Neural cell (in vitro differentiated cells): ENCODE results near the gene CSGALNACT2. TPM values are rescaled to one million over a fixed set of nuclear protein-coding genes. Genes with fewer than 3 reads are reported as not detected.

Experiments
- H2AFZ ChIP-seq: fragments of 200-600, 300-800 bp; sonication (generic), shearing (Covaris generic); 2 replicates; pipeline ENCODE4 v1.6.0; 2014; ENCODE audit warnings: low read depth, mild to moderate bottlenecking, antibody characterized with exemption, low read length, moderate library complexity
- H3F3A ChIP-seq: fragments of 200-600 bp; shearing (Covaris generic); 2 replicates; pipeline ENCODE4 v1.6.1; 2016; ENCODE audit warnings: mild to moderate bottlenecking, moderate library complexity, mixed read lengths, antibody characterized with exemption, low read length; ENCODE audit not compliant: insufficient read depth, poor library complexity, severe bottlenecking
- H3K27ac ChIP-seq: fragments of 200-600, 300-800 bp; sonication (generic), shearing (Covaris generic); 2 replicates; pipeline ENCODE4 v1.5.1; 2014; ENCODE audit warnings: mild to moderate bottlenecking, low read length, moderate library complexity
- H3K27me3 ChIP-seq: fragments of 300-800, 200-600 bp; sonication (generic), shearing (Covaris generic); 2 replicates; pipeline ENCODE4 v1.6.0; 2014; ENCODE audit warnings: mild to moderate bottlenecking, low read depth, low read length, moderate library complexity; ENCODE audit not compliant: insufficient read depth
- H3K36me3 ChIP-seq: fragments of 300-800, 200-600 bp; sonication (generic), shearing (Covaris generic); 2 replicates; pipeline ENCODE4 v1.5.1; 2014; ENCODE audit warnings: mild to moderate bottlenecking, antibody characterized with exemption, low read length, moderate library complexity; ENCODE audit not compliant: insufficient read depth
- H3K4me2 ChIP-seq: fragments of 300-800, 200-600 bp; sonication (generic), shearing (Covaris generic); 2 replicates; pipeline ENCODE4 v1.6.0; 2014; ENCODE audit warnings: mild to moderate bottlenecking, low read length
- H3K4me3 ChIP-seq: fragments of 300-800, 200-600 bp; sonication (generic), shearing (Covaris generic); 2 replicates; pipeline ENCODE4 v1.5.1; 2014; ENCODE audit warnings: mild to moderate bottlenecking, low read length, moderate library complexity
- H3K79me2 ChIP-seq: fragments of 200-600 bp; shearing (Covaris generic); replicated peaks from 2 replicates; pipeline ENCODE4 v1.6.0; 2014; ENCODE audit warnings: mild to moderate bottlenecking, low read length, moderate library complexity; ENCODE audit not compliant: insufficient read depth
- H3K9ac ChIP-seq: fragments of 300-800, 200-600 bp; sonication (generic), shearing (Covaris generic); 2 replicates; pipeline ENCODE4 v1.6.1; 2016; ENCODE audit warnings: mild to moderate bottlenecking, low read length, mixed read lengths
- H3K9me2 ChIP-seq: fragments of 200-600 bp; shearing (Covaris generic); 2 replicates; pipeline ENCODE4 v1.6.1; 2016; ENCODE audit warnings: mild to moderate bottlenecking, low read length, mixed read lengths; ENCODE audit not compliant: insufficient read depth
- H3K9me3 ChIP-seq: fragments of 200-600, 300-800 bp; sonication (generic), shearing (Covaris generic); 2 replicates; pipeline ENCODE4 v1.6.1; 2016; ENCODE audit warnings: mild to moderate bottlenecking, mixed run types, low read length, moderate library complexity, mixed read lengths
- H4K20me1 ChIP-seq: fragments of 200-600 bp; shearing (Covaris generic); 2 replicates; pipeline ENCODE4 v1.6.1; 2016; ENCODE audit warnings: mild to moderate bottlenecking, mixed run types; ENCODE audit not compliant: insufficient read depth
- EP300 ChIP-seq: fragments of 450-650 bp; conservative IDR thresholded peaks from 2 replicates; pipeline ENCODE4 v1.6.1; 2014; ENCODE audit warnings: antibody characterized with exemption, mild to moderate bottlenecking, moderate library complexity; ENCODE audit not compliant: poor library complexity, severe bottlenecking
- EZH2 ChIP-seq: fragments of 200-600, 300-800 bp; shearing (Covaris generic), sonication (generic); IDR thresholded peaks from 2 replicates; pipeline ENCODE4 v1.6.1; 2014; ENCODE audit warnings: antibody characterized with exemption, low read length, borderline replicate concordance, mild to moderate bottlenecking; ENCODE audit not compliant: insufficient read depth, poor library complexity, severe bottlenecking
- MXI1 ChIP-seq: fragments of 450-650 bp; conservative IDR thresholded peaks from 2 replicates; pipeline ENCODE4 v1.6.1; 2014; ENCODE audit warnings: antibody characterized with exemption, mild to moderate bottlenecking; ENCODE audit not compliant: poor library complexity, severe bottlenecking
- POLR2AphosphoS5 ChIP-seq: IDR thresholded peaks from 2 replicates; pipeline ENCODE4 v1.6.1; 2012
- RAD21 ChIP-seq: fragments of 450-650 bp; conservative IDR thresholded peaks from 2 replicates; pipeline ENCODE4 v1.6.1; 2014; ENCODE audit warnings: antibody characterized with exemption, mild to moderate bottlenecking, moderate library complexity
- SMC3 ChIP-seq: fragments of 450-650 bp; conservative IDR thresholded peaks from 2 replicates; pipeline ENCODE4 v1.6.1; 2014; ENCODE audit warnings: antibody characterized with exemption, mild to moderate bottlenecking, moderate library complexity; ENCODE audit not compliant: poor library complexity
- TAF1 ChIP-seq: IDR thresholded peaks from 2 replicates; pipeline ENCODE4 v1.6.1; 2012; ENCODE audit warnings: low read depth
- polyA plus RNA-seq: library from polyadenylated mRNA; depleted of rRNA; stranded (reverse); fragments of >200 nt; gene quantifications from 2 replicates; pipeline ENCODE4 v1.2.3, GENCODE V29; 2014
- TF ChIP-seq, protein P1 (sequence below): fragments of 450-650 bp; IDR thresholded peaks from 2 replicates; pipeline ENCODE4 v1.5.1; 2014; ENCODE audit warnings: antibody characterized with exemption, mild to moderate bottlenecking, moderate library complexity; ENCODE audit not compliant: poor library complexity, severe bottlenecking
- TF ChIP-seq, protein P2 (sequence below): IDR thresholded peaks from 2 replicates; pipeline ENCODE4 v1.6.1; 2012; ENCODE audit warnings: borderline replicate concordance

The CSGALNACT2 gene
- polyA plus RNA-seq, 1 donor from 2014 or later = 20.7 TPM

DNA sequence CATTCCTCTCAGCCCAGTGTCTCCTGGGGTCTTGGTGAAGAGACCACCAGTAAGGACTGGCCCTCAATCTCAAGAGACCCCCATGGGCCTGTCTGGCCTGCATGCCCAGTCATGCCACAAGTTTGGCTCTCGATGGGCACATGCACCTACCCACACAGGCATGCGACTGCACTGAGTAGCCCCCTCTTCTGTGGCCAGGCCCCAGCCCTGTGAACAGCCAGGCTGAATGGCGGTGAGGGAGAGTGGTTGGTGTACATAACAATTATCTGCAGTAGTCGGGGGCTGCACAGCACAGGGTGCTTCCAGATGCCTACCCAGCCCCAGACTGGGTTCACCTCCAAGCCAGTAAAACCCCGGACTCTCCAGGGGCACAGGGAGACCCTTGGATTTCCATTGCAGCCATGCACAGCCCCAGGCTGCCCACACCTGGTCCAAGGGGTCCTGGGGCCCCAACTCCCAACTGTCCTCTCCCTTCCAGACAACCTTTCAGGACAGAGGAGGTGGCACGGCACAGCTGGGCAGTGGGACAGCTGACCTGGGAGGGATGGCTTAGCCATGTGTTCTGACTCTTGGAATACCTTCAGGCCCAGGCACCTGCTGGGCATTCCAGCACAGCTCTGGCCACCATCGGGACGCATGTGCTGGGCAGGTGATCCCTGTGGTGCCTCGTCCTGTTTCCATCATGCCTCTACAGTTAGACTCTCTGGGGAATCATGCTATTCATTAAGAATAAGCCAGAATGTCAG lies 21.0 kb upstream of the CSGALNACT2 start:
- Histone ChIP-seq H3K9me3 (no peaks in the 10 kb centered on the region), H3K27ac (no peak overlapping the region), H3K4me2 (no peak overlapping the region), H3K36me3 (no peaks in the 10 kb centered on the region), H3K79me2 (no peaks in the 10 kb centered on the region), H3F3A (no peaks in the 10 kb centered on the region), H3K9me2 (no peaks in the 10 kb centered on the region), H3K27me3 (no peaks in the 10 kb centered on the region), H3K4me3 (no peak overlapping the region), H2AFZ (no peak overlapping the region), H4K20me1 (no peaks in the 10 kb centered on the region), H3K9ac (no peak overlapping the region)
- no peak for TF ChIP-seq MXI1
- no peak for TF ChIP-seq POLR2AphosphoS5
- no peak for TF ChIP-seq EZH2
- TF ChIP-seq, protein P1, sequence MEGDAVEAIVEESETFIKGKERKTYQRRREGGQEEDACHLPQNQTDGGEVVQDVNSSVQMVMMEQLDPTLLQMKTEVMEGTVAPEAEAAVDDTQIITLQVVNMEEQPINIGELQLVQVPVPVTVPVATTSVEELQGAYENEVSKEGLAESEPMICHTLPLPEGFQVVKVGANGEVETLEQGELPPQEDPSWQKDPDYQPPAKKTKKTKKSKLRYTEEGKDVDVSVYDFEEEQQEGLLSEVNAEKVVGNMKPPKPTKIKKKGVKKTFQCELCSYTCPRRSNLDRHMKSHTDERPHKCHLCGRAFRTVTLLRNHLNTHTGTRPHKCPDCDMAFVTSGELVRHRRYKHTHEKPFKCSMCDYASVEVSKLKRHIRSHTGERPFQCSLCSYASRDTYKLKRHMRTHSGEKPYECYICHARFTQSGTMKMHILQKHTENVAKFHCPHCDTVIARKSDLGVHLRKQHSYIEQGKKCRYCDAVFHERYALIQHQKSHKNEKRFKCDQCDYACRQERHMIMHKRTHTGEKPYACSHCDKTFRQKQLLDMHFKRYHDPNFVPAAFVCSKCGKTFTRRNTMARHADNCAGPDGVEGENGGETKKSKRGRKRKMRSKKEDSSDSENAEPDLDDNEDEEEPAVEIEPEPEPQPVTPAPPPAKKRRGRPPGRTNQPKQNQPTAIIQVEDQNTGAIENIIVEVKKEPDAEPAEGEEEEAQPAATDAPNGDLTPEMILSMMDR = no peak
- TF ChIP-seq RAD21 = no peak
- no peak for TF ChIP-seq TAF1
- TF ChIP-seq, protein P2, sequence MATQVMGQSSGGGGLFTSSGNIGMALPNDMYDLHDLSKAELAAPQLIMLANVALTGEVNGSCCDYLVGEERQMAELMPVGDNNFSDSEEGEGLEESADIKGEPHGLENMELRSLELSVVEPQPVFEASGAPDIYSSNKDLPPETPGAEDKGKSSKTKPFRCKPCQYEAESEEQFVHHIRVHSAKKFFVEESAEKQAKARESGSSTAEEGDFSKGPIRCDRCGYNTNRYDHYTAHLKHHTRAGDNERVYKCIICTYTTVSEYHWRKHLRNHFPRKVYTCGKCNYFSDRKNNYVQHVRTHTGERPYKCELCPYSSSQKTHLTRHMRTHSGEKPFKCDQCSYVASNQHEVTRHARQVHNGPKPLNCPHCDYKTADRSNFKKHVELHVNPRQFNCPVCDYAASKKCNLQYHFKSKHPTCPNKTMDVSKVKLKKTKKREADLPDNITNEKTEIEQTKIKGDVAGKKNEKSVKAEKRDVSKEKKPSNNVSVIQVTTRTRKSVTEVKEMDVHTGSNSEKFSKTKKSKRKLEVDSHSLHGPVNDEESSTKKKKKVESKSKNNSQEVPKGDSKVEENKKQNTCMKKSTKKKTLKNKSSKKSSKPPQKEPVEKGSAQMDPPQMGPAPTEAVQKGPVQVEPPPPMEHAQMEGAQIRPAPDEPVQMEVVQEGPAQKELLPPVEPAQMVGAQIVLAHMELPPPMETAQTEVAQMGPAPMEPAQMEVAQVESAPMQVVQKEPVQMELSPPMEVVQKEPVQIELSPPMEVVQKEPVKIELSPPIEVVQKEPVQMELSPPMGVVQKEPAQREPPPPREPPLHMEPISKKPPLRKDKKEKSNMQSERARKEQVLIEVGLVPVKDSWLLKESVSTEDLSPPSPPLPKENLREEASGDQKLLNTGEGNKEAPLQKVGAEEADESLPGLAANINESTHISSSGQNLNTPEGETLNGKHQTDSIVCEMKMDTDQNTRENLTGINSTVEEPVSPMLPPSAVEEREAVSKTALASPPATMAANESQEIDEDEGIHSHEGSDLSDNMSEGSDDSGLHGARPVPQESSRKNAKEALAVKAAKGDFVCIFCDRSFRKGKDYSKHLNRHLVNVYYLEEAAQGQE = no peak
- no peak for TF ChIP-seq SMC3

GRCh38 chr10:43117777-43118583 lies 20.3 kb upstream of the CSGALNACT2 start:
- Histone ChIP-seq H3K79me2 (no peaks in the 10 kb centered on the region), H3K9me2 (no peaks in the 10 kb centered on the region), H3K27me3 (no peaks in the 10 kb centered on the region), H3K9me3 (no peaks in the 10 kb centered on the region), H3K27ac (no peak overlapping the region), H3F3A (no peaks in the 10 kb centered on the region), H3K36me3 (no peaks in the 10 kb centered on the region), H3K4me3 (no peak overlapping the region), H3K9ac (no peak overlapping the region), H2AFZ (no peak overlapping the region), H4K20me1 (no peaks in the 10 kb centered on the region), H3K4me2 (no peak overlapping the region)
- TF ChIP-seq, protein P2 = no peak
- TF ChIP-seq POLR2AphosphoS5 (no peak), EZH2 (no peak), SMC3 (no peak), RAD21 (no peak), TAF1 (no peak), MXI1 (no peak), EP300 (no peak)
- TF ChIP-seq, protein P1 = no peak
